Breast epithelium (tissue), 4 donors: Measurements from ENCODE around the gene DDR2. TPM values are rescaled to one million over a fixed set of nuclear protein-coding genes. Genes with fewer than 3 reads are reported as not detected.
A peak's percentile ranks its signal among the peaks of the same experiment; 100 is the strongest.
"Not testable (repeated sequence)": the region's sequence is repeated elsewhere in the genome, so short reads cannot be mapped to it uniquely, and the experiment has no call there.

ENCODE experiments used
- DNase-seq, 2 donors: peaks; one replicate each; pipeline ENCODE4 v3.0.0-alpha.2; 2019; ENCODE audit warnings: low spot score in 2 of 2
- H3K27ac ChIP-seq, 2 donors: fragments of 200-600 bp; sonication (generic) in 1 of 2; one replicate each; pipeline ENCODE4 v1.5.1; 2016 to 2019; ENCODE audit warnings: mild to moderate bottlenecking in 1 of 2
- H3K27me3 ChIP-seq, 2 donors: fragments of 200-600 bp; sonication (generic) in 1 of 2; one replicate each; pipeline versions ENCODE4 v1.5.1 to v1.6.0; 2017 to 2019; ENCODE audit warnings: control low read depth in 1 of 2, mild to moderate bottlenecking in 1 of 2
- H3K36me3 ChIP-seq: fragments of 200-600 bp; one replicate; pipeline ENCODE4 v1.5.1; 2019
- H3K4me1 ChIP-seq, 2 donors: fragments of 200-600 bp; sonication (generic); one replicate each; pipeline ENCODE4 v1.5.1; 2016 to 2019; ENCODE audit warnings: control low read depth in 1 of 2
- H3K4me3 ChIP-seq, 3 donors: fragments of 200-600 bp; sonication (generic); 1 replicate in 2 of 3; 2 replicates in 1 of 3; pipeline ENCODE4 v1.5.1; 2016 to 2019; ENCODE audit warnings: mild to moderate bottlenecking in 3 of 3, moderate library complexity in 2 of 3
- H3K9me3 ChIP-seq, 2 donors: fragments of 200-600 bp; sonication (generic) in 1 of 2; one replicate each; pipeline ENCODE4 v1.5.1; 2016 to 2019; ENCODE audit warnings: control low read depth in 1 of 2
- CTCF ChIP-seq, 3 donors: fragments of 450-650 bp; IDR thresholded peaks; one replicate each; pipeline ENCODE4 v1.5.1; 2016 to 2017; ENCODE audit warnings: antibody characterized with exemption in 3 of 3, mild to moderate bottlenecking in 3 of 3, moderate library complexity in 3 of 3
- POLR2A ChIP-seq: fragments of 450-650 bp; IDR thresholded peaks from one replicate; pipeline ENCODE4 v1.6.1; 2016; ENCODE audit warnings: antibody characterized with exemption, mild to moderate bottlenecking, moderate library complexity
- POLR2AphosphoS5 ChIP-seq, 3 donors: sonication (generic); formaldehyde crosslinking; IDR thresholded peaks; one replicate each; pipeline ENCODE4 v1.6.1; 2017; ENCODE audit warnings: antibody characterized with exemption in 3 of 3
- intact Hi-C: fragments of 100-400 bp; cut with DNase I; formaldehyde crosslinking; loops from one replicate; pipeline ENCODE4 v1.15.1; 2023; ENCODE audit warnings: low total_unique reads
- total RNA-seq, 3 donors: library from RNA; depleted of rRNA; stranded (reverse); fragments of >200 nt; gene quantifications; one replicate each; pipeline ENCODE4 v1.1.0, GENCODE V29; 2016

DDR2 gene
- total RNA-seq, result 100 to 1,000 TPM in 1 of 3 donors, 10 to 100 TPM in 2; 41.9 to 238 (median 47.2) TPM

DNA sequence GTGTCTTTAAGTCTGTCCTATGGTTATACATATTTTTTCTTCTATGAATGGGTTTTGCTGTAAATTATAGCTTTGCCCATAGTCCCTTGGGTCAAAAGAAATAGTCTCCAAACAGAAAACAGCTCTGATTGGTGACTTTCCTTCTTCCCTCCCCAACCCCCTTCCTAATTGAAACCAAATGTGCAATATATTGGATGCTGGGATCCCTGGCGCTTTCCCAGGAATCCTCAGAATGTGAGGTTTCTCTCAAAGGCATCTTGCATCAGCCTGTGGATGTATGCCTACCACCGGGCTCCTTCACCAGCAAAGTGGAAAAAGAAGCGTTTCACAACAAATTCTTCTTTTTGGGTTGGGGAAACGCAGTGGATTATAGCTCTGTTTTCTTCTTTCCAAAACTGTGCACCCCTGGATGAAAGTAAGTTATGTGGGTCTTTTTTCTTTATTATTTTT is at the start of gene DDR2:
TSS of gene DDR2 (plus strand) at position 248 of the 450 bp plus-strand sequence. CDS start 86,600 bp downstream, outside the sequence.
- intact Hi-C loops, result no loop called here
- H3K27ac ChIP-seq, result peak within 1 kb of the TSS; percentile 66 to 87
- peak; percentile 56 to 62 for DNase-seq
- H3K27me3 ChIP-seq, result no peaks in the 10 kb centered on the region
- no peaks in the 10 kb centered on the region for H3K9me3 ChIP-seq
- peak; percentile 17 to 65 (median 51) for TF ChIP-seq POLR2AphosphoS5 (IDR thresholded peaks at IDR 0.05)
- TF ChIP-seq POLR2A, result no peak
- no peaks in the 10 kb centered on the region for H3K4me1 ChIP-seq
- H3K36me3 ChIP-seq, result no peaks in the 10 kb centered on the region
- H3K4me3 ChIP-seq, result peak within 1 kb of the TSS; percentile 46 to 70 (median 47)

GRCh38 chr1:162582901-162583300 is 49.4 kb upstream of the DDR2 start:
- intact Hi-C loops, DNase-seq, H3K27me3 ChIP-seq, H3K4me1 ChIP-seq, H3K4me3 ChIP-seq, H3K9me3 ChIP-seq, H3K27ac ChIP-seq, H3K36me3 ChIP-seq: not testable (repeated sequence)

DNA sequence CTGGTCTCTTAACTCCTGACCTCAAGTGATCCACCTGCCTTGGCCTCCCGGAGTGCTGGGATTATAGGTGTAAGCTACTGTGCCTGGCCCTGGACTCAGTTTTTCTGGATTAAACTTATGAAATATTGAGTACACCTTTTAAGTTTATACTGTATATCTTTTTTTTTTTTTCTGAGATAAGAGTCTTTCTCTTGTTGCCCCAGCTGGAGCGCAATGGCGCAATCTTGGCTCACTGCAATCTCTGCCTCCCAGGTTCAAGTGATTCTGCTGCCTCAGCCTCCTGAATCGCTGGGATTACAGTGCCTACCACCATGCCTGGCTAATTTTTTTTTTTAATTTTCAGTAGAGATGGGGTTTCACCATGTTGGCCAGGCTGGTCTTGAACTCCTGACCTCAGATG is 47.2 kb upstream of the DDR2 start:
- H3K36me3 ChIP-seq, intact Hi-C loops, H3K4me3 ChIP-seq: not testable (repeated sequence)

GRCh38 chr1:162587347-162587746 is 44.9 kb upstream of the DDR2 start:
- Histone ChIP-seq H3K4me3 (no peak overlapping the region), H3K9me3 (no peaks in the 10 kb centered on the region), H3K36me3 (no peaks in the 10 kb centered on the region), H3K4me1 (peaks cover 0 to 7% of the 10 kb centered on the region in 2 donors), H3K27me3 (no peaks in the 10 kb centered on the region), H3K27ac (peak overlapping the region; percentile 62 to 76)
- intact Hi-C loops, result no loop called here
- TF ChIP-seq CTCF (IDR thresholded peaks at IDR 0.05) (no peak), POLR2A (no peak), POLR2AphosphoS5 (IDR thresholded peaks at IDR 0.05) (no peak)
- DNase-seq, result peak; percentile 54 to 64

More for the DNA sequence above, 47.2 kb upstream of the DDR2 start:
- DNase-seq, H3K9me3 ChIP-seq, H3K27me3 ChIP-seq, H3K4me1 ChIP-seq, H3K27ac ChIP-seq: not testable (repeated sequence)

GRCh38 chr1:162587761-162588260 is 44.5 kb upstream of the DDR2 start:
- Histone ChIP-seq H3K4me3 (no peak overlapping the region), H3K4me1 (peaks cover 0 to 7% of the 10 kb centered on the region in 2 donors), H3K27ac (peak overlapping the region; percentile 62 to 76), H3K36me3 (peaks cover 2% of the 10 kb centered on the region), H3K9me3 (no peaks in the 10 kb centered on the region), H3K27me3 (no peaks in the 10 kb centered on the region)
- no peak for DNase-seq
- no peak for TF ChIP-seq CTCF (IDR thresholded peaks at IDR 0.05)
- TF ChIP-seq POLR2A, result no peak
- TF ChIP-seq POLR2AphosphoS5 (IDR thresholded peaks at IDR 0.05), result no peak
- intact Hi-C loops, result no loop called here

DNA sequence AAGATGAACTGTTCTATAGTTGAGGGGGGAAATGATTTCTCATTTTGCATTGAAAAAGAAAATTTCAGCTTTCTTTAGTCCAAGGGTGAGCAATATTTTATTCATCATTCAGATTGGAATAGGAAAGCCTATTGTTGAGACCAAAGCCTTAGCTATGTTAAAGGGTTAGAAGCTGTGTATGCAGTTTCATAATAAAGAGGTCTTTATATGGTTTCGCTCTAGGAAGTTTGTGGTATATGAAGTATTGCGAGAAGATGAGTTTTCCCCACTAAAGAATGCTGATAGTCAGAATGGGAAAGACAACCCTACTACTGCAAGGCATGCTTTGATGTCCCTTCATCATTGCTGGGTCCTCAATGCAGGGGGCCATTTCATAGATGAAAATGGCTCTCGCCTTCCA is 42.2 kb upstream of the DDR2 start:
- Histone ChIP-seq H3K4me3 (no peak overlapping the region), H3K4me1 (peaks cover 0 to 7% of the 10 kb centered on the region in 2 donors), H3K36me3 (peaks cover 5% of the 10 kb centered on the region), H3K27me3 (no peaks in the 10 kb centered on the region), H3K27ac (no peak overlapping the region), H3K9me3 (no peaks in the 10 kb centered on the region)
- DNase-seq, result no peak
- TF ChIP-seq POLR2A, result no peak
- TF ChIP-seq POLR2AphosphoS5 (IDR thresholded peaks at IDR 0.05), result no peak
- intact Hi-C loops, result no loop called here

GRCh38 chr1:162590686-162591085 is 41.6 kb upstream of the DDR2 start:
- Histone ChIP-seq H3K4me1 (peaks cover 0 to 7% of the 10 kb centered on the region in 2 donors), H3K36me3 (peaks cover 5% of the 10 kb centered on the region), H3K27ac (no peak overlapping the region), H3K27me3 (no peaks in the 10 kb centered on the region), H3K4me3 (no peak overlapping the region), H3K9me3 (no peaks in the 10 kb centered on the region)
- intact Hi-C loops, result no loop called here
- DNase-seq, result no peak
- no peak for TF ChIP-seq POLR2AphosphoS5 (IDR thresholded peaks at IDR 0.05)
- no peak for TF ChIP-seq CTCF (IDR thresholded peaks at IDR 0.05)
- no peak for TF ChIP-seq POLR2A
